Spleen (tissue), 11 donors: ENCODE results near the gene ZSCAN21. TPM values are rescaled to one million over a fixed set of nuclear protein-coding genes. Genes with fewer than 3 reads are reported as not detected.

Source experiments
- DNase-seq: peaks from one replicate; pipeline ENCODE4 v3.0.0-alpha.2; 2020
- H3K27ac ChIP-seq, 8 donors: fragments of 200-600 bp; sonication (generic) in 7 of 8; 1 replicate in 4 of 8; 2 replicates in 4 of 8; pipeline versions ENCODE4 v1.5.0 to v1.8.0; 2016 to 2021; ENCODE audit warnings: inconsistent platforms in 4 of 8, mild to moderate bottlenecking in 4 of 8, moderate library complexity in 1 of 8
- H3K27me3 ChIP-seq, 7 donors: fragments of 200-600 bp; sonication (generic) in 6 of 7; replicated peaks in 1 of 7; 1 replicate in 4 of 7; 2 replicates in 3 of 7; pipeline versions ENCODE4 v1.5.0 to v1.8.0; 2016 to 2021; ENCODE audit warnings: inconsistent platforms in 3 of 7, mild to moderate bottlenecking in 1 of 7
- H3K36me3 ChIP-seq, 6 donors: fragments of 200-600 bp; sonication (generic) in 5 of 6; 1 replicate in 4 of 6; 2 replicates in 2 of 6; pipeline versions ENCODE4 v1.5.0 to v1.8.0; 2016 to 2021; ENCODE audit warnings: inconsistent platforms in 2 of 6
- H3K4me1 ChIP-seq, 6 donors: fragments of 200-600 bp; sonication (generic) in 5 of 6; 1 replicate in 3 of 6; 2 replicates in 3 of 6; pipeline versions ENCODE4 v1.5.0 to v1.8.0; 2016 to 2021; ENCODE audit warnings: inconsistent platforms in 3 of 6
- H3K4me3 ChIP-seq, 8 donors: fragments of 200-600 bp; sonication (generic) in 7 of 8; 1 replicate in 4 of 8; 2 replicates in 4 of 8; pipeline versions ENCODE4 v1.5.0 to v1.8.0; 2016 to 2021; ENCODE audit warnings: inconsistent platforms in 4 of 8, mild to moderate bottlenecking in 4 of 8, moderate library complexity in 2 of 8
- H3K9me3 ChIP-seq, 8 donors: fragments of 200-600 bp; sonication (generic) in 7 of 8; 1 replicate in 4 of 8; 2 replicates in 4 of 8; pipeline versions ENCODE4 v1.5.0 to v1.8.0; 2016 to 2021; ENCODE audit warnings: inconsistent platforms in 4 of 8
- POLR2A ChIP-seq, 3 donors: fragments of 450-650 bp; IDR thresholded peaks; one replicate each; pipeline ENCODE4 v1.5.1; 2017; ENCODE audit warnings: antibody characterized with exemption in 3 of 3, mild to moderate bottlenecking in 1 of 3
- POLR2AphosphoS5 ChIP-seq, 3 donors: sonication (generic); formaldehyde crosslinking; IDR thresholded peaks; one replicate each; pipeline ENCODE4 v1.5.1; 2017; ENCODE audit warnings: antibody characterized with exemption in 3 of 3
- WGBS, 5 donors: extraction: QIAGEN DNeasy Blood & Tissue Kit in 3 of 5; methylation state at CpG; one replicate each; pipeline versions ENCODE4 v1.1.5 to v1.1.7; 2013 to 2018; 5-methylcytosine and 5-hydroxymethylcytosine counted together
- intact Hi-C: fragments of 100-400 bp; cut with DNase I; formaldehyde crosslinking; loops from one replicate; pipeline ENCODE4 v1.15.0; 2023; ENCODE audit warnings: low total_unique reads
- polyA plus RNA-seq, 3 donors: library from polyadenylated mRNA; stranded (reverse); fragments of 200-250 nt; gene quantifications; one replicate each; pipeline ENCODE4 v1.2.1, GENCODE V29; 2013
- total RNA-seq, 7 donors: library from RNA; depleted of rRNA in 3 of 7; stranded (reverse); fragments of >200 nt in 3 of 7; fragmentation: NEBNext Ultra II Directional in 4 of 7; extraction: Animal tissue kit (Norgen Biotek cat#: 25700) in 4 of 7; gene quantifications; one replicate each; pipeline versions ENCODE4 v1.1.0 to v1.2.1, GENCODE V29; 2016 to 2021
- TF ChIP-seq, protein P1 (sequence below), 11 experiments: fragments of 200-600 bp in 7 of 11; fragments of 450-650 bp in 4 of 11; sonication (generic) in 4 of 11; IDR thresholded peaks in 8 of 11; conservative IDR thresholded peaks in 3 of 11; 1 replicate in 7 of 11; 2 replicates in 4 of 11; pipeline versions ENCODE4 v1.4.0 to v1.8.0; 2016 to 2021; ENCODE audit warnings: antibody characterized with exemption in 11 of 11, inconsistent platforms in 4 of 11, mild to moderate bottlenecking in 1 of 11
- donor health status: healthy with polysubstance abuse.
- donor health status: DM: no; HTN: no; CAD: no; lungs with moderate emphysema.
- donor health status: DM: no; HTN: no; CAD: no.
- donor health status: Bipolar disorder and iron deficiency.
- donor health status: healthy.
- donor health status: DM: no; HTN: no; CAD: no.
- donor health status: DM: yes; HTN: yes; CAD: no.

Gene ZSCAN21
- total and polyA plus RNA-seq, 10 donors, result 3.7 to 14.3 (median 8.6) TPM

DNA sequence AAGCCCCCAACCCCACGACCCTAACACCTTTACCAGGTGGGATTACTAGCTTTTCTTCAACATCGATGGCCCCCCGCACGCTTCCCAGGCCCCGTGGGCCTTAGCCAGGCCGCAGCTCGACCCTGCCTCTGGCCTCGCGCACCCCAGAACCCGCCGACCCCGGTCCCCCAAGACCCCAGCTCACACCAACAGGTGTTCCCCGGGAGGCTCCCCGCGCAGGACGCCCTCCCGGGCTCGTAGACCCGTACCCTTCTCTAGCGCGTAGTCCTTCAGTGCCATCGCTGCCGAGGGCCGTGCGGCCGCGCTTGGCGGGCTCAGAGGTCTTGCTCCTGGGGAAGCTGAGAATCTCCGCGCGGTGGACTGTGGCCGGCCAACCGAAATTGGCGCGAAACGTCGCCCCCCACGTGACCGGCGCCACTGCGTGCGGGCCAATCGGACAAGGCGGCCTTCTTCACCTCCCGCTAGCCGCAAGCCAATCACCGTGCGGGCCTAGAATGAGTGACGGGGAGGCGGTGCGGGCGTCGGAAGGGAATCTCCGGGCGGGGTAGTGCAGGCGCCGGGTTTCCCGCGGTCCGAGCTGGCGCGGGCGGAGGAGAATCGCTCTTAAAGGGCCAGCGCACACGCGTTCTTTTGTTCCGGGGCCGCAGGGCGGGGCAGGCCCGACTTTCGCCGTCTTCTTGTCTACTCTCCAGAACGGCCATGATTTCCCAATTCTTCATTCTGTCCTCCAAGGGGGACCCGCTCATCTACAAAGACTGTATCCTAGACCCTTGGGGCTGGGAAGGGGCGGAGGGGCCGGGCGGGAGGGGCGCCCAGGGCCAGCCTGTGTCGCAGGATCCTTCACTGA lies 51.7 kb downstream of the ZSCAN21 start, which contains the start of the genes AP4M1 and MCM7:
Gene AP4M1 (plus strand): TSS at position 628 of the 847 bp plus-strand sequence. CDS start 72 bp downstream, at position 700.
Gene MCM7 (minus strand): TSS at position 382 of the 847 bp plus-strand sequence. CDS start 103 bp downstream, at position 279.
- Histone ChIP-seq H3K27ac (peak within 1 kb of the TSS; percentile 79 to 97 (median 93)), H3K9me3 (no peaks in the 10 kb centered on the region), H3K36me3 (peaks cover 0 to 69% (median 40%) of the 10 kb centered on the region in 6 donors), H3K27me3 (no peaks in the 10 kb centered on the region), H3K4me1 (peaks cover 13 to 38% (median 32%) of the 10 kb centered on the region in 6 donors), H3K4me3 (peak within 1 kb of the TSS; percentile 58 to 99 (median 90))
- TF ChIP-seq, protein P1, sequence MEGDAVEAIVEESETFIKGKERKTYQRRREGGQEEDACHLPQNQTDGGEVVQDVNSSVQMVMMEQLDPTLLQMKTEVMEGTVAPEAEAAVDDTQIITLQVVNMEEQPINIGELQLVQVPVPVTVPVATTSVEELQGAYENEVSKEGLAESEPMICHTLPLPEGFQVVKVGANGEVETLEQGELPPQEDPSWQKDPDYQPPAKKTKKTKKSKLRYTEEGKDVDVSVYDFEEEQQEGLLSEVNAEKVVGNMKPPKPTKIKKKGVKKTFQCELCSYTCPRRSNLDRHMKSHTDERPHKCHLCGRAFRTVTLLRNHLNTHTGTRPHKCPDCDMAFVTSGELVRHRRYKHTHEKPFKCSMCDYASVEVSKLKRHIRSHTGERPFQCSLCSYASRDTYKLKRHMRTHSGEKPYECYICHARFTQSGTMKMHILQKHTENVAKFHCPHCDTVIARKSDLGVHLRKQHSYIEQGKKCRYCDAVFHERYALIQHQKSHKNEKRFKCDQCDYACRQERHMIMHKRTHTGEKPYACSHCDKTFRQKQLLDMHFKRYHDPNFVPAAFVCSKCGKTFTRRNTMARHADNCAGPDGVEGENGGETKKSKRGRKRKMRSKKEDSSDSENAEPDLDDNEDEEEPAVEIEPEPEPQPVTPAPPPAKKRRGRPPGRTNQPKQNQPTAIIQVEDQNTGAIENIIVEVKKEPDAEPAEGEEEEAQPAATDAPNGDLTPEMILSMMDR (IDR thresholded peaks at IDR 0.05 in 8 of 11, conservative IDR thresholded peaks at IDR 0.05 in 3 of 11), result peak in 1 of 11 experiments; percentile 35
- TF ChIP-seq POLR2AphosphoS5 (IDR thresholded peaks at IDR 0.05) (peak; percentile 71 to 89 (median 86)), POLR2A (IDR thresholded peaks at IDR 0.05) (no peak)
- peak; percentile 100 for DNase-seq
- intact Hi-C loops, result no loop called here
- 0 to 1% (median 1%) methylated on average over 37 to 80 of the region's 80 CpGs for WGBS, 5 donors

- DNase-seq, result no peak
- H3K36me3 ChIP-seq, result peaks cover 0 to 69% (median 38%) of the 10 kb centered on the region in 6 donors
- no peaks in the 10 kb centered on the region for H3K9me3 ChIP-seq
- TF ChIP-seq, protein P1 (IDR thresholded peaks at IDR 0.05 in 8 of 11, conservative IDR thresholded peaks at IDR 0.05 in 3 of 11), result no peak
- TF ChIP-seq POLR2AphosphoS5 (IDR thresholded peaks at IDR 0.05), result no peak
- no peak for TF ChIP-seq POLR2A (IDR thresholded peaks at IDR 0.05)
- peaks cover 13 to 36% (median 30%) of the 10 kb centered on the region in 6 donors for H3K4me1 ChIP-seq
- intact Hi-C loops, result no loop called here
- H3K4me3 ChIP-seq, result peak overlapping the region in 1 of 8 donors; percentile 99
- H3K27me3 ChIP-seq, result no peaks in the 10 kb centered on the region
- 91 to 94% (median 92%) methylated on average over 17 of the region's 17 CpGs for WGBS, 5 donors
- no peak overlapping the region for H3K27ac ChIP-seq
Measured at GRCh38 chr7:100102950-100103840, 53.6 kb downstream of the ZSCAN21 start.

DNA sequence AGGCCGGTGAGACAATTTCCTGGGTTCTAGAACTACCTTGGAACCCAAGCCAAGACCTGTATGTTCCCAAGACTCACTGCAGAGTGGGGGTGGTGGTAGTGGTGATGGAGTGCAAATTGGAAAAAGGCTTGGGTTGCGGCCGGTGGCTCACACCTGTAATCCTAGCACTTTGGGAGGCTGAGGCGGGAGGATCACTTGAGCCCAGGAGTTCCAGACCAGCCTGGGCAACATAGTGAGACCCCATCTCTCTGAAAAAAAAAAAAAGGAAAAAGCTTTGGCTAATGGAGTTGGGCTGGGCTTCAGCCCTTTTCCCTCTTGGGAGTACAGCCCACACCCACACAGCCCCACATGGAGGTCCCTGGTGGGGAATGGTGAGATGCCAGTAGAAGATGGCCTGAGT lies 56.0 kb downstream of the ZSCAN21 start:
- WGBS, 5 donors, result 91 to 97% (median 93%) methylated on average over 4 of the region's 4 CpGs
- Histone ChIP-seq H3K27ac (no peak overlapping the region), H3K4me3 (no peak overlapping the region), H3K9me3 (no peaks in the 10 kb centered on the region), H3K4me1 (peaks cover 0 to 16% (median 11%) of the 10 kb centered on the region in 6 donors), H3K36me3 (peaks cover 0 to 76% (median 49%) of the 10 kb centered on the region in 6 donors), H3K27me3 (no peaks in the 10 kb centered on the region)
- TF ChIP-seq, protein P1 (IDR thresholded peaks at IDR 0.05 in 8 of 11, conservative IDR thresholded peaks at IDR 0.05 in 3 of 11), result no peak
- TF ChIP-seq POLR2AphosphoS5 (IDR thresholded peaks at IDR 0.05) (no peak), POLR2A (IDR thresholded peaks at IDR 0.05) (no peak)
- DNase-seq, result no peak
- intact Hi-C loops, result no loop called here
